Measurements from ENCODE around the gene DNAH5.

The DNAH5 gene

DNA sequence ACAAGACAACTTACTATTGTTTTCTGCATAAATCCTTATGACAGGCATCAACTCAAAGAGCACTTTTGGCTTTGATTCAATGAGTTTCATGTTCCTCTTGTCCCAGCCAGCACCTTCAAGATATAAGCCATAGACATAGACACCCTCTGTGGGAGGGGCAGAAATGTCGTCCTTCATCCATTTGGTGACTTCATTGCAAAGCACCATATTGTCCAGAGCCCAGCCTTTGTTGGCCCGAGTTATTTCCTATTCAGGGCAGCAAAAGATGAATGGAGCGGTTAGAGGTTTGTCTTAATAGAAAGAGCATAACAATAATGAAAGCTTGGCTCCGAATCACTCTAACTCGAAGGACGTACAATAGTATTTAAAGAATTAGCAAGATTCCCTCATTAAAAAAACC is 243.9 kb downstream of the DNAH5 start:
- no peak for DNase-seq (ENCODE audit: low spot score)

DNA sequence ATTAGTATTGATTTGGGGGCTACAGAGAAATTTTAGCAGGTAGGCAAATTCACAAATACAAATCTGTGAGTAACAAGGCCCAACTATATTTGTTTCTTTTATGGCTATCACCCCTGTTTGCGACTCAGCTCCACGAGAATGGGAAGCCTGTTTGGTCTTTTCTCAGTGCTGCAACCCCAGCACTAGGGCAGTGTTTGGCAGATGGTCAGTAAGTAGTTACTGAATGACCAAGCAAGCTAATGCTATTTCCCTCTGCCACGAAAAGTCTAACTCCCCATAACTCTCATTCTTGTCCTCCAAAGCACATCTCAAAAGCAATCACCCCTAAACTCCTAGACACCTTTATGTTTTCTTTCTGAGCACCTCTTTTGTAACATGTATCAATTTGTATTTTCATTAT is 245.6 kb downstream of the DNAH5 start:
- DNase-seq (ENCODE audit: low spot score), result no peak

DNA sequence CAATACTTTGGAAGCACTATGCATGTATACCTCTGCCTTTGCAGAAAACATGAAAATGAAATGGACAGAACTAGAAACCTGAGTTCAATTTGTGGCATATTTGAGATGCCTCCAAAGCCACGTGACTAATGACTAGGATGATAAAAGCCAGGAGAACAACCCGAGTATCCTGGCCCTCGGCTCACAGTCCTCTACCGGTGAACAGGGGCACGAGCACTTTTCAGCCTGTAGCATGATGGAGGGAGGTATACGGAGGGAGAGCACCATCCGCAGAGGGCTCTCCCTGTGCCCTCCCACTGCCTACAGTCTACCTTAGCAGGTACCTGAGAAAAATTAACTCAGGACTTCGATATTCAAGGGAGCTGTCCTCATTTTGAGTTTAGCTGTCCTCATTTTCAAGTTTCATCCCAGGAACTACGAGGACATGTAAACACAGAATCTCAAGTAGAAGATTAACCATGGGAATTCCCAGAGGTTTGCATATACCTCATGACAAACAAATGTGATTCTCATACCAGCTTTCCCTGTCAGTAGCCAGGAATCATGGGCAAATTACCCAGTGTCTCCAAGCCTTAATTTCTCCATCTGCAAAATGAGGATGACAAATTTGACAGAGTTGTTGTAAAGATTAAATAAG is 249.3 kb downstream of the DNAH5 start:
- no peak for DNase-seq (ENCODE audit: low spot score)

DNA sequence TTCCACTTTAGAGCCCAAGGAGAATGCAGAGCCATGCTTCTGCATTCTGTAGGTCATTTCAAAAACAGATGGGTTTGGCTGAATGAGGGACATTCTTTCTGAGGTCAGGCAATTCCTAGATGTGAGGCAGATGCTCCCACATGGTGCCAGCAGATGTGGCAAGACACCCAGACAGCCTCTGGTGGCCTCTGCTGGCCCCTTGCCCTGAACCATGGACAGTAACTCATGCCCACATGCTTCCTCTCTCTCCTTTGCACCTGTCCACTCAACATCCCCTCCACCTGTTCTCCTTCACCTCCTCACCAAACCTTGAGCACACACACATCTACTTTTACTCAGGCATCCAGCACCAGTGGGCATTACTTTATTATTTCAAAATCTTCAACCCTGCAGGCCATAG is 252.3 kb downstream of the DNAH5 start:
- no peak for DNase-seq (ENCODE audit: low spot score)

DNA sequence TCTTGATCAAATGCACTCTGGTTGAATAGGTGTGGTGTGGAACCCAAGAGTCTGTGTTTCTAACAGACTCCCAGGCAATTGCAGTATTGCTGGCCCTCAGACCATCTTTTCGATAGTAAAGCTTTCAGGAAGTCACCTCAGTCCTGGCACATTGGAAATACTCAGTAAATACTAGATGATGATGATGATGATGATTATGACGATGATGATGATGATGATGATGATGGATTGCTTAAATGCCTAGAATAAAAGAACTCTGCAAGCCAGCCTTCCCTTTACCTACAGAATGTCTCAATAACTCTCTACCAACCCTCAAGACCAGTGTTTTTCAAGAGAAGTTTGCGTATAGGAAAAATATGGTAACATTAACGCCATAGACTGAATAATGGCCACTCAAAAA is 268.0 kb downstream of the DNAH5 start:
- no peak for DNase-seq (ENCODE audit: low spot score)

DNA sequence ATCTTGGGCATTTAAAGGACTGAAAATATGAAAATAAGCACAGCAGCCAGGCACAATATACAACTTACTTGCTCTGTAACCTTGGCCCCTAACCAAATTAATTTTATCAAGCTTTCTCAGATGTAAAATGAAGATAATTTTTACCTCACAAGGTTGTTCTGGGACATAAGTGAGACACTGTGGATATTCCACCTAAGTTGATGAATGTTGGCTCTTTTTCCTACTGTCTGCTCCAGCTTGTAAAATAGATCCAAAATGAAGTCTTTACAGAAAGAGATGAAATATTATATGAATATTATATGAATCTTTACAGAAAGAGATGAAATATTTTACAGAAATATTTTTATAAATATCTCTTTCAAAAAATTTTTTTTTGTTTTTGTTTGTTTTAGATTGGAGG is 270.1 kb downstream of the DNAH5 start:
- DNase-seq (ENCODE audit: low spot score), result no peak

DNA sequence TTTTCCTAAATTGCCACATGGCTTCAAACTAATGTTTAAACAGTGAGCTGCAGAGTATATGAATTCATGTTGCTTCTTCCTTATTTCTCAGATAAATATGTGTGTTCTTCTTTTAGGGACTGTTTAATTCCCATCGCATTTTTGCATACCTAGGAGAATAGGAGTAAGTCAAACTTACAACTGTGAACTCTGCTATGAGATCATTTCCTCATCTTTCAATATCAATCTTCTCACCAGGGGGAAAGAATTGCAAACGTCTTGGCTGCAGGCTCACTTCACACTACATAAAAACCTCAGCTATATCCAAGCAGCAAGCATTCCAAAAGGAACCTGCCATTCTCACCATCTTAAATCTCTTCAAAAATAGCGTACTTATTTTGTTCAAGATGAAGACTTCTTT is 271.0 kb downstream of the DNAH5 start:
- no peak for DNase-seq (ENCODE audit: low spot score)

DNA sequence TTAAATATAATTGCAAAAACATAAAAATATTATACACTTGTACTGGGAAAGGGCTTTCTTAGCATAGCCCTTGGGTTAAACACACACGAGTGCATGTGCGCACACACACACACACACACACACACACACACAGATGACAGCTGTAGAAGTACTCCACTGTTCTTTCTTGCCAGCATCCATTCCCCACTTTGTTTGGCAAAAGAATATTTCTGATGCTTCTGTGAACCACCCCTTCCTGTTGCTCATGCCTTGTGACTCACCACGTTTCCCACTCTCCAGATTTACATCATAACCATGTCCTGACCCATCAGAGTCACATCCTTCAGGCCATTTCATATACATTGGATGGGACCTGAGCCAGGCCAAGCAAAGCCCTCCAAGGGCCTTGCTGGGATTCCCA is 280.1 kb downstream of the DNAH5 start:
- no peak for DNase-seq (ENCODE audit: low spot score)

DNA sequence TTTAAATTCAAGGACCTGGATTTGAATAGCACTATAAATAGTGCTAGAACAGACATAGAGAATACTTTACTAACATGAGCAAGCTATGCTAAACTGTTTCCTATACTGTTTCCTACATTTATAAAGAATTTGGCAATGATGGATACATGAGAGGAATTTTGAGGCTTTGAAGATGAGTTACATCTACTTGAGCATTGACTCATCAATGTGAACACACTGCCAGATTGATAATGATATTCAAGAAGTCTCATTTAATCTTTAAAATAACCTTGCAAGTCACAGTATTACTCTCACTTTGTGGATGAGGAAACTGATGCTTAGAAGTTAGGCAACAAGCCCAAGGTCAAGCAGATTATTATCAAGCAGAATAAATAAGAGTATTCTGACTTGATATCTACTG is 281.9 kb downstream of the DNAH5 start:
- no peak for DNase-seq (ENCODE audit: low spot score)

DNA sequence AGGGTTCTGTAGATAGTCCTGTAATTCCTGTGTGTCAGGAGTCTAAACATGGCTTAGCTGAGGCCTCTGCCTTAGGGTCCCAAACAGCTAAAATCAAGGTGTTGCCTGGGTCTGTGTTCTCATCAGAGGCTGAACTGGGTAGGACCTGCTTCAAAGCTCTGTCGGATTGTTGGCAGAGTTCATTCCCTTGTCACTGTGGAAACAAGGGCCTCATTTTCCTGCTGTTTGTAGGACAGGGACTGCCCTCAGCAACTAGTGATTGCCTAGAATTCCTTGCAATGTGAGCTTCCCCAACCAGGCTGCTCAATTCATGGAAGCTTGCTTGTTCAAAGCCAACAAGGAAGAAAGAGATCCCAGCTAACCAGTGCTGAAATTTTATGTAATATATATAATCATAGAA is 283.2 kb downstream of the DNAH5 start:
- no peak for DNase-seq (ENCODE audit: low spot score)

DNA sequence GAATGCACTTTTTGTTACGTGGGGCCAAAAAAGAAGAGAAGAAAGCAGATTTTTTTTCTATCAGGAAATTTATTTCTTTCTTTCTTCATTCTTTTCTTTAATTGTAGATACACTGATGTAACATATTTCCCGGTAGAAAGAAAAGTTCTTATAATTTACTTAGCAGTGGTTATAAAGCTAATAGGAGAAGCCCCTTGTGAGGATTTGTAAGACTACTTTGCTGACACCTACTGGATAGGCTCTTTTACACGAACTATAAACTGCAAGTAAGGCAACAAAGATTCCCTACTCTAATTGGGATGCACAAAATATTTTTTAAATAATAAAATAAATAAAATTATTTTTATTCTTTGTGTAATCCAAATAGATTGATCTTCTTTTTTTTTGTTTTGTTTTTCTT is 284.4 kb downstream of the DNAH5 start:
- DNase-seq (ENCODE audit: low spot score), result no peak

DNA sequence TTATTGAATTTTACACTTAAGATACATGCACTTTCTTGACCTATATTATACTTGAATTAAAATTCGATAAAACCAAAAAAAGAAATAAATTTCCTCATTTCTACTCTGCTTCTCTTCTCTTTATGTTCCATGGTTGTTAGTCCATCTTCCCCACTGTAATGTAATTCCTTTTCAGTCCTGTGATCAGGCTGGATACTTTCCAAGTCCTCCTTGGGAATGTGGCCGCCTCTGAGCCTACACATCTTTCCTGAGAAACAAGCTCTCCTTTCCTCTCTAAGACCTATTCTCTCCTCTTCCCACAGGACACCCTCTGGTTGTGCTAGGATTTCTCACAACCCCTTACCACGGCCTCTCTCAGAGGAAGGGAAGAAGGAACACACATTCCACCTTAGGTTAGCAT is 285.1 kb downstream of the DNAH5 start:
- DNase-seq (ENCODE audit: low spot score), result no peak

DNA sequence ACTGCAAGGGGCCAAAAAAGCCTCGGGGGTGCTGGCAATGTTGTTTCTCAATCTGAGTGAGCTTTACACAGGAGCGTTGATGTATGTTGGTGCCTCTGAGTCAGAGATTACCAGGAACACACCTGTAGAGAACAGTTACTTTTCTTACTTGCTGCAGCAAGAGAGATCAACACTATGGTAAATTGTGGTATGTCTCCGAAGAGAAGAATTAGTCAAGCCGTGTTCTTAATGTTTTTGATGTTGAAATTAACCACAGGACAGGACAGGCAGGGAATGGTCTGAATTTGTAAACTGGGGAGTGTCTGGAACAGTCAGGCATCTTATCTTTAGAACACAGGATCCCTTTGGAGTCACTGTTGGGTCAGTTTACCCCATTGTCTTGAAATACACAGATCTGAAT is 285.7 kb downstream of the DNAH5 start:
- DNase-seq (ENCODE audit: low spot score), result no peak

DNA sequence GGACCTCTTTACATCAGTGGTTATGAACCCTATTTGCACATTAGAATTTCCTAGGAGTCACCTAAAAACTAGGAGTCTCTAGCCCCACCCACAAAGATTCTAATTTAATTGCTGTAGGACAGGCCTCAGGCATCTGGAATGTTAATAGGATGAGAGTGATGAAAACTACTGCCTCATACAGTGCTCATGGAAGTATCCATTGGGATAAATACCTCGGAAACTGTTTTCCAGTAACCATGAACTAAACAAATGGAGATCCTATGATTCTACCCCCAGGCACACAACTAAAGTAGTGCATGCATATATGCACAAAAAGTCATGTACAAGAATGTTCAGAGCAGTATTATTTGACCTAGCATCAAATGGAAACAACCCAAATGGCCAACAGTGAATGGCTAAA is 286.3 kb downstream of the DNAH5 start:
- DNase-seq (ENCODE audit: low spot score), result no peak

DNA sequence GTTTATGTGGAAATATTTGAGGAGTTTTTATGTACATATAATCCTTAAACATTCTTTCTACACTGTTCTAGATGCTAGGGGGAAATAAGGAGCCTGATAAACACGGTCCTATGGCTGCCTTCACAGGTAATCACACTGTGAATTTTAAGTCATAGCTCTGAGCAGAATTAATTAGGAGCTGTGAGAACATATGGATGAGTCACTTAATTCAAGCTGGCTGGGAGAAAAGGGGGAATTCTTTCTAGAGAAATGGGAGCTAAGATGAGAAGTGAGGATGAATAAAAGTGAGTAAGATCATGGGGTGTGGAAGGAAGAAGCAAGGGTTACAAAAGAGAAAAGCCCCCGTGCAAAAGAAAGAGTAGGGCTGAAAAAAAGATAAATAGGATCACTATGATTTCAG is 290.8 kb downstream of the DNAH5 start:
- DNase-seq (ENCODE audit: low spot score), result no peak

DNA sequence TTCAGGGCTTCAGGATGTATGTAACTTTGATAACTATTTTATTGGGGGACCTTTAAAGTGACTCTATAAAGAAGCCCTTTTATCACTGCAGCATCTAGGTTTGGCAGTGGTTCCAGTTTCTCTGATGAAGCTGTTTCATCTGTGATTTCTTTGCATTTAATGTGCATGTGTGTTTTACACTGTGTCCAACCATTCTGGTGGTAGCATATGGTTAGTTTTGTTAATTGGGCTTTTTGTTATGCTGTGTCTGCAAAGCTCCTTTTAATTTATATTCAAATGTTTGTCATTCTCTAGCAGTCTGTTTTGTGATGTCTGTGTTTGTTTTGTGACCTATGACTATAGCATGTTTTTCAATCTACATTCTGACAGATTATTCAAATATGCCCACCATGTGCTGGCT is 294.8 kb downstream of the DNAH5 start:
- DNase-seq (ENCODE audit: low spot score), result no peak

DNA sequence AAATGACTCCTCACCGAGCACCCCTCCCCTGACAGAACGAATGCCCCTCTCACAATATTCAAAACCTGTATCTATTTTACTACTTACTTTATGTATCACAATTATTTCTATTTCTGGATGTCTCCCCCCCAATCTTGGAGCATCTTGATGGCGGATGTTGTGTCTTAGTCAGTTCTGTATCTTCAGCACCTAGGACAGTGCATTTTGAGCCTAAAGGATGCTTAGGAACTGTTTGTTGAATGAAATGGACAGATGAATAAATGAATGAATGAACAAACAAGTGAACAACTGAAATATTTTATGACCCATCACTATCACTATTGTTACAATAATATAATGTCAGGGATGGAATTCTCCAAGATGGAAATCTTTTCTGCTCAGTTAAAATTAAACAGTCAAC is 295.7 kb downstream of the DNAH5 start:
- no peak for DNase-seq (ENCODE audit: low spot score)

DNA sequence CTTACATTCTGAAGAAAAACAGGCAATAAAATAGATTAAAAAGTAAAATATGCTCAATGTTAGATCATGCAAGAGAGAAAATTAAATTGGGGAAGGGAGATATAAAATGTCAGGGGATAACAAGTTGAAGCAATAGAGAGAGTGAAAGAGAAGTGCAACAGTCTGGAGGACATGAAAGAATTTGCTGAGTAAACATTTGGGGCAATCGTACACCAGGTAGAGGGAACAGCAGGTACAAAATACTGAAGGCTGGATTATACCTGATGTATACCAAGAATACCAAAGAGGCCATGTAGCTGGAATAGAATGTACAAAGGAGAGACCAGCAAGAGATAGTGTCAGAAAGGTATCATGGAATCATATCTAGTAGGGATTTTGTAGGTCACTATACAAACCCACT is 300.8 kb downstream of the DNAH5 start:
- no peak for DNase-seq (ENCODE audit: low spot score)

DNA sequence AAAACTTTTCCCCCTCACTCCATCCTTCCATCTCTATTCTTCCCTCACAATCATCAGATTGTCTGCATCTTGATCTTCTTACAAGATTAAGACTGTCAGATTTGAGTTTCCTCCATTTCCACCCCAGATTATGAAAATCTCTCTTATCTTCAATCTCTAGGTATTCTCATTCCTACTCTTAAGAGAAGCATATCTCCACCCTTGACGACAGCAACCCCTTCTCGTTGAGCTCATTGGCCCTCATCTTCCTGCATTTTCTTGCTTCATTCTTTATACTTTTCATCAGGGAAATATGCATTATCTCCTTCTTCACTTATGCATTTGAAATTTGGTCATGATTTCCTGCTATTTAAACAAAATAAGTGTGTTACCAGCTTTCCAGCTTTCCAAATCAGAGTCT is 301.3 kb downstream of the DNAH5 start:
- DNase-seq (ENCODE audit: low spot score), result no peak
